GM19452 (cell line): ENCODE data around the gene FAM167B.
A peak's percentile ranks its signal among the peaks of the same experiment; 100 is the strongest.
"Not testable (repeated sequence)": the region's sequence is repeated elsewhere in the genome, so short reads cannot be mapped to it uniquely, and the experiment has no call there.

ENCODE experiments used
- ATAC-seq: cut with Tn5 transposase; IDR thresholded peaks from one replicate; pipeline ENCODE4 v1.9.1; 2021; ENCODE audit not compliant: unreplicated experiment

The FAM167B gene

GRCh38 chr1:32257227-32257508, 10.1 kb downstream of the FAM167B start:
- ATAC-seq, result no peak

GRCh38 chr1:32263236-32263593, 16.2 kb downstream of the FAM167B start:
- ATAC-seq, result not testable (repeated sequence)

- ATAC-seq, result no peak
Measured at GRCh38 chr1:32263744-32264143, 16.7 kb downstream of the FAM167B start.

- no peak for ATAC-seq
Measured at GRCh38 chr1:32265846-32266245, 18.8 kb downstream of the FAM167B start.

GRCh38 chr1:32266921-32267591, 20.0 kb downstream of the FAM167B start:
- no peak for ATAC-seq

- no peak for ATAC-seq
Measured at GRCh38 chr1:32269744-32270143, 22.7 kb downstream of the FAM167B start.

- ATAC-seq, result no peak
Measured at GRCh38 chr1:32272557-32273390, 25.8 kb downstream of the FAM167B start.

- ATAC-seq, result no peak
Measured at GRCh38 chr1:32273391-32274208, 26.6 kb downstream of the FAM167B start.

- ATAC-seq, result no peak
Measured at GRCh38 chr1:32274646-32275340, 27.8 kb downstream of the FAM167B start.

GRCh38 chr1:32275424-32275823, 28.4 kb downstream of the FAM167B start:
- ATAC-seq, result no peak

GRCh38 chr1:32276032-32276782, 29.2 kb downstream of the FAM167B start:
- ATAC-seq, result no peak

GRCh38 chr1:32284777-32285176, 37.8 kb downstream of the FAM167B start:
- not testable (repeated sequence) for ATAC-seq

- no peak for ATAC-seq
Measured at GRCh38 chr1:32285658-32286057, 38.6 kb downstream of the FAM167B start.

GRCh38 chr1:32286763-32287162, 39.7 kb downstream of the FAM167B start:
- ATAC-seq, result no peak

- no peak for ATAC-seq
Measured at GRCh38 chr1:32289256-32289655, 42.2 kb downstream of the FAM167B start.

GRCh38 chr1:32291145-32291707, 44.2 kb downstream of the FAM167B start:
- ATAC-seq, result no peak

- peak; percentile 98 for ATAC-seq
Measured at GRCh38 chr1:32291708-32292538, 44.9 kb downstream of the FAM167B start, which contains the start of gene HDAC1. TSS of gene HDAC1 (plus strand) at chr1:32292083. CDS start at chr1:32292170, 87 bp downstream.

- ATAC-seq, result not testable (repeated sequence)
Measured at GRCh38 chr1:32298211-32298610, 51.2 kb downstream of the FAM167B start.
